ENCODE results near the gene CLEC4C.
"Not testable (repeated sequence)": the region's sequence is repeated elsewhere in the genome, so short reads cannot be mapped to it uniquely, and the experiment has no call there.

GRCh38 chr12:7730984-7731383 lies 16.2 kb downstream of the CLEC4C start:
- TF ChIP-seq MED8 (CRISPR knock-in tag; IDR thresholded peaks at IDR 0.05; ENCODE audit: insufficient replicate concordance); ASH2L (IDR thresholded peaks at IDR 0.05; ENCODE audit: insufficient read length, low read depth, low read length); NBN (conservative IDR thresholded peaks at IDR 0.05); ZNF234 (CRISPR knock-in tag; conservative IDR thresholded peaks at IDR 0.05); CTCF (CRISPR knock-in tag; IDR thresholded peaks at IDR 0.05): not testable (repeated sequence)

All from HepG2 (cell line).